Loucy (cell line): Measurements from ENCODE around the gene PAX5.

Experiments used
- H2AFZ ChIP-seq: fragments of 200-600 bp; sonication (generic); 2 replicates; pipeline ENCODE4 v1.6.0; 2016; ENCODE audit warnings: antibody characterized with exemption, mild to moderate bottlenecking, low read length, moderate library complexity
- H3F3A ChIP-seq: fragments of 200-600 bp; 2 replicates; pipeline ENCODE4 v1.6.0; 2016; ENCODE audit warnings: antibody characterized with exemption, low read depth, mild to moderate bottlenecking
- H3K27me3 ChIP-seq: fragments of 200-600 bp; sonication (generic); 2 replicates; pipeline ENCODE4 v1.6.1; 2014; ENCODE audit warnings: low read length, mild to moderate bottlenecking; ENCODE audit not compliant: insufficient read depth, poor library complexity, severe bottlenecking
- H3K36me3 ChIP-seq: fragments of 200-600 bp; sonication (generic); 2 replicates; pipeline ENCODE4 v1.6.1; 2016; ENCODE audit warnings: low read length; ENCODE audit not compliant: insufficient read depth
- H3K4me1 ChIP-seq: fragments of 200-600 bp; sonication (generic); 2 replicates; pipeline ENCODE4 v1.5.1; 2014; ENCODE audit warnings: low read length, mild to moderate bottlenecking; ENCODE audit not compliant: insufficient read depth, poor library complexity, severe bottlenecking
- H3K4me2 ChIP-seq: fragments of 200-600 bp; sonication (generic); 2 replicates; pipeline ENCODE4 v1.6.0; 2014; ENCODE audit warnings: antibody characterized with exemption, low read length, low read depth, mild to moderate bottlenecking; ENCODE audit not compliant: poor library complexity, severe bottlenecking
- H3K4me3 ChIP-seq: fragments of 200-600 bp; sonication (generic); 2 replicates; pipeline ENCODE4 v1.5.1; 2014; ENCODE audit warnings: low read length, mild to moderate bottlenecking, mixed read lengths; ENCODE audit not compliant: poor library complexity, severe bottlenecking
- H3K79me2 ChIP-seq: fragments of 200-600 bp; sonication (generic); 2 replicates; pipeline ENCODE4 v1.6.1; 2014; ENCODE audit warnings: low read length; ENCODE audit not compliant: insufficient read depth
- H3K9ac ChIP-seq: fragments of 200-600 bp; sonication (generic); 2 replicates; pipeline ENCODE4 v1.6.0; 2014; ENCODE audit warnings: mild to moderate bottlenecking, low read depth, low read length, moderate library complexity; ENCODE audit not compliant: poor library complexity, severe bottlenecking
- H3K9me2 ChIP-seq: fragments of 200-600 bp; sonication (generic); replicated peaks from 2 replicates; pipeline ENCODE4 v1.6.1; 2016; ENCODE audit warnings: low read depth, low read length, mixed read lengths
- H3K9me3 ChIP-seq: fragments of 200-600 bp; sonication (generic); 2 replicates; pipeline ENCODE4 v1.6.1; 2014; ENCODE audit warnings: mild to moderate bottlenecking, antibody characterized with exemption, low read length, low read depth; ENCODE audit not compliant: insufficient read depth
- H4K20me1 ChIP-seq: fragments of 200-600 bp; sonication (generic); 2 replicates; pipeline ENCODE4 v1.6.0; 2014; ENCODE audit warnings: antibody characterized with exemption, low read length, mild to moderate bottlenecking; ENCODE audit not compliant: insufficient read depth, poor library complexity, severe bottlenecking
- CTCF ChIP-seq: fragments of 200-600 bp; sonication (generic); conservative IDR thresholded peaks from 2 replicates; pipeline ENCODE4 v1.5.1; 2014; ENCODE audit warnings: mild to moderate bottlenecking, antibody characterized with exemption, low read length
- EZH2phosphoT487 ChIP-seq: fragments of 200-600 bp; IDR thresholded peaks from 2 replicates; pipeline ENCODE4 v1.6.1; 2018; ENCODE audit warnings: antibody characterized with exemption, mild to moderate bottlenecking, moderate library complexity, borderline replicate concordance

PAX5 gene

GRCh38 chr9:36949466-36949865 lies 84.6 kb downstream of the PAX5 start:
- H3F3A ChIP-seq = no peaks in the 10 kb centered on the region
- no peaks in the 10 kb centered on the region for H3K36me3 ChIP-seq

GRCh38 chr9:36948051-36948450 lies 86.0 kb downstream of the PAX5 start:
- no peaks in the 10 kb centered on the region for H3K9me3 ChIP-seq
- no peak overlapping the region for H3K4me3 ChIP-seq
- no peaks in the 10 kb centered on the region for H3K27me3 ChIP-seq
- no peaks in the 10 kb centered on the region for H3K79me2 ChIP-seq
- no peaks in the 10 kb centered on the region for H3K9me2 ChIP-seq
- H3K36me3 ChIP-seq = no peaks in the 10 kb centered on the region
- H2AFZ ChIP-seq = no peak overlapping the region
- H3K9ac ChIP-seq = no peak overlapping the region
- H4K20me1 ChIP-seq = no peaks in the 10 kb centered on the region
- H3K4me1 ChIP-seq = no peaks in the 10 kb centered on the region
- no peak for TF ChIP-seq EZH2phosphoT487
- TF ChIP-seq CTCF = no peak
- no peaks in the 10 kb centered on the region for H3F3A ChIP-seq
- no peak overlapping the region for H3K4me2 ChIP-seq

More at GRCh38 chr9:36949466-36949865, 84.6 kb downstream of the PAX5 start:
- H3K9me2 ChIP-seq = no peaks in the 10 kb centered on the region
- peaks cover 4% of the 10 kb centered on the region for H3K27me3 ChIP-seq
- H2AFZ ChIP-seq = no peak overlapping the region
- H3K4me1 ChIP-seq = no peaks in the 10 kb centered on the region
- no peaks in the 10 kb centered on the region for H4K20me1 ChIP-seq
- H3K9me3 ChIP-seq = no peaks in the 10 kb centered on the region; the same call in 1 of the 2 replicates
- no peak overlapping the region for H3K4me3 ChIP-seq
- no peak overlapping the region for H3K4me2 ChIP-seq
- TF ChIP-seq CTCF (no peak), EZH2phosphoT487 (no peak)
- H3K9ac ChIP-seq = no peak overlapping the region
- no peaks in the 10 kb centered on the region for H3K79me2 ChIP-seq

GRCh38 chr9:36946653-36947052 lies 87.4 kb downstream of the PAX5 start:
- H3K4me1 ChIP-seq = no peaks in the 10 kb centered on the region
- H3K79me2 ChIP-seq = no peaks in the 10 kb centered on the region
- no peaks in the 10 kb centered on the region for H4K20me1 ChIP-seq
- no peak overlapping the region for H3K4me2 ChIP-seq
- H3K9me2 ChIP-seq = no peaks in the 10 kb centered on the region
- H3K27me3 ChIP-seq = no peaks in the 10 kb centered on the region
- H2AFZ ChIP-seq = no peak overlapping the region
- no peaks in the 10 kb centered on the region for H3K9me3 ChIP-seq
- no peak for TF ChIP-seq CTCF
- no peak for TF ChIP-seq EZH2phosphoT487
- no peak overlapping the region for H3K9ac ChIP-seq
- H3F3A ChIP-seq = no peaks in the 10 kb centered on the region
- no peaks in the 10 kb centered on the region for H3K36me3 ChIP-seq
- no peak overlapping the region for H3K4me3 ChIP-seq
